HG03280 (cell line): ENCODE measurements around the gene SULT1A1.
"Not testable (repeated sequence)": the region's sequence is repeated elsewhere in the genome, so short reads cannot be mapped to it uniquely, and the experiment has no call there.

Source experiments
- ATAC-seq: cut with Tn5 transposase; IDR thresholded peaks from one replicate; pipeline ENCODE4 v1.9.1; 2021; ENCODE audit warnings: mild to moderate bottlenecking, moderate library complexity; ENCODE audit not compliant: unreplicated experiment

The SULT1A1 gene

DNA sequence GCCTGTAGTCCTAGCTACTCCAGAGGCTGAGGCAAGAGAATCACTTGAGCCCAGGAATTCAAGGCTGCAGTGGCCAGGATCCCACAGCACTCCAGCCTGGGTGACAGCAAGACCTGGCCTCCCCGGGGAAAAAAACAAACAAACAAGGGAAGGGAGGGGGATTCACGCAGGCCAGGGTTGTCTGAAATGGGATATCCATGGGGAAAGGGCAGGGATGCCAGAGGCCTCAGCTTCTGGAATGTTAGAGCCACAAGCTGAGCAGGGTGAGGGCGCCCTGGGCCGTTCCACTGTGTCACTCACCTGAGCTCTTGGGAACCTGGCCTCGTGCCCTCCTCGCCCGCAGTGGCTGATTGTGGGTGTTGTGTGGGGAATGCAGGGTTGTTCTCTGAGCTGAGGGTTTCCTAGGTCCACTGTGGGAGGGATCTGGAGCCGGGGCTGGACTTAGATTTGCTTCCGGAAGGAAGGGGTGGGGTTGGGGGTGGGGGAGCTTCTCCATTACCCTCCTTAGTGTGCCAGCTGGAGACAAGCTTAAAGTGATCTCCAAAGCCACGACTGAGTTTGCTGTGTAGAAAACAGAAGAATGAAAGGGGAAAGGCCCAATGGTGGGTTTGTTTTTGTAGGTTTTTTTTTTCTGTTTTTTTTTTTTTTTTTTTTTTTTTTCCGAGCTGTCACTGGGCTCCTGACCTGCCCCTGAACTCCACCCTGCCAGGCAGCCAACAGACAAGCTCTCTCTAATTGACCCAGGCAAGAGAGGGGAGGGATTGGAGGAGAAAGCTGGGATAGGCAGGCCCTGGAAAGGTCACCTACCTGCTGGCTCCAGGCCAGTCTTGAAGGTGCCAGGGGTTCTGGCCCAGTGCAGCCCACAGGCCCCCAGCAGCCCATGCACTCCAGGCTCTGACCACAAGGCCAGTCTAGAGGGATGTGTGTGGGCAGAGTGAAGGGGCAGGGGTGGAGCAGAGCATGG lies at the start of gene SULT1A1:
SULT1A1 (minus strand) TSS at position 414 of the 964 bp plus-strand sequence. CDS start 1,189 bp downstream, outside the sequence.
- ATAC-seq, result no peak

DNA sequence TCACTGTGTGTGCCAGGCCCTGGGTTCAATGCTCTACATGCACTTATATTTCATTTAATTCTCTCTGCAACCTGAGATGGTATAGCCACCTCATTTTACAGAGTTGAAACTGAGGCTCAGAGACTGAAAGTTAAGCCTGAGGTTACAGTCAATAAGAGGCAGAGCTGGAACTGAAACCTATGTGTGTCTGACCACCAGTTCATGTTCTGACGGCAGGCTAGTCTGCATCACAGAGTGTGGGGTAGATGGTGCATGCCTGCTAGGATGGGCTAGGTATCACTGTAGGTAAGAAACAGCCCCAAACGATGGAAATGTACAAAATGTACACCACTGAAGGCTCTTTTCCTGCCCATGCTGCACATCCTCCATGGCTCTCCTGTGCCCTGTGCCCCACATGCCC lies 30.1 kb upstream of the SULT1A1 start:
- ATAC-seq, result not testable (repeated sequence)

DNA sequence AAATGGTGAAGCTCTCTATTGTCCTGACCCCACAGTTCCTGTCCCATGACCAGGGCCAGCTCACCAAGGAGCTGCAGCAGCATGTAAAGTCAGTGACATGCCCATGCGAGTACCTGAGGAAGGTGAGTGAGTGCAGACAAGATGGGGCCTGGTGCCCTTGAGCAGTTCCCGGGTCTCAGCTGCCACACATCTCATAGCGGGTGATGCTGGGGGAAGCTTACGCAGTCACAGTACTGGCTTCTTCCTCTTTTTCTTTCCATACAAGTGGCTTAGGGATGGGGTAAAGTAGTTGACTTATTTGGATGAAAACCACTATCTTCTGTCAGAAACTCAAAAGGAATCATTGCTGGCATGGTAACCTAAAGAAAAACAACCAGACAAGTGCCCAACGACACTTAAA lies 28.5 kb upstream of the SULT1A1 start:
- not testable (repeated sequence) for ATAC-seq

DNA sequence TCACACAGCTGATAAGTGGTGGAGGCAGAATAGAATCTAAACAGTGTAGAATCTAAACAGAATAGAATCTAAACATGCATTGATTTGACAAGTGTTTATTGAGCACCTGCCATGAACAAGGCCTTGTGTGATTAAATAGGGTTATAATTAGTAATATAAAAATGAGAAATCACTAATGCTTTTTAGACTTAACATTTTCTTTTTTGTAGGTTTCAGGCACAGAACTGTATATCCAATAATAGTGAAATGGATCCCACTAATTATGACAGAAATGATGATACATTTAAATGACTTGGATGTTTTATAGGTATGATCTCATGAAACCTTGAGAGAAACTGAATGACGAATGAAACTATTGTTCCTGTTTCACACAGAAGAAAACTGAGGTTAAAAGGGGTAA lies 27.9 kb upstream of the SULT1A1 start, which contains the start of gene NPIPB8:
NPIPB8 (plus strand) TSS at position 301 of the 400 bp plus-strand sequence. CDS start 296 bp downstream, outside the sequence.
- not testable (repeated sequence) for ATAC-seq

DNA sequence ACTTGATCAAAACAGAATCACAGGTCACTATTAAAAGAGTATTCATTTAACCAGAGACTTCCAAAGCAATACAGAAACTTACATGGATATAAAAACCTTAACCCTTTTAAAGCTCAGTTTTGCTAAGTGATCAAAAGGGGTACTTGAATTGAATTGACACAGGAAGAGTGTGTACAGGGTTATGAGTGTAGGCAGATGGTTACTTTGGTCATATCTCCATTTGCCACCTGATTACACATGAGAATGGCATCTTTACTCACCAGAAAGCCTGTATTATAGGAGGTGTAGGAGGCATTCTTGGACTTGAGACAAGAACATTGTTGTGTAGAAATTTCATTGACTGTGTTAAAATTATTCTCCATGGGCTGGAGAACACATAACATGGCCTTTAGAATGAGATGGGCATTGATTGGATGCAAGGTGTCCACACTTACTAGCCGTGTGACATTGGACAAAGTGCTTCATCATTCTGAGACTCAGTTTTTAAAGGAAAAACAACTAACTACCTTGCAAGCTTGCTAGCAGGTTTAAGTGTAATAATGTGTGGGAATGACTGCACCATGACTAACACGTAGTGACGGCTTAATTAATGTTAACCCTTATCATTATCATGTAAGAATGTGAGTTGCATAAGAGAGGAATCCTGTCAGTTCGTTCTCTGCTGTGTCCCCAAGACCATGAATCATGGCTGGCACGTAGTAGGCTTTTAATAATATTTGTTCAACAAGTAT lies 26.4 kb upstream of the SULT1A1 start:
- ATAC-seq, result not testable (repeated sequence)

DNA sequence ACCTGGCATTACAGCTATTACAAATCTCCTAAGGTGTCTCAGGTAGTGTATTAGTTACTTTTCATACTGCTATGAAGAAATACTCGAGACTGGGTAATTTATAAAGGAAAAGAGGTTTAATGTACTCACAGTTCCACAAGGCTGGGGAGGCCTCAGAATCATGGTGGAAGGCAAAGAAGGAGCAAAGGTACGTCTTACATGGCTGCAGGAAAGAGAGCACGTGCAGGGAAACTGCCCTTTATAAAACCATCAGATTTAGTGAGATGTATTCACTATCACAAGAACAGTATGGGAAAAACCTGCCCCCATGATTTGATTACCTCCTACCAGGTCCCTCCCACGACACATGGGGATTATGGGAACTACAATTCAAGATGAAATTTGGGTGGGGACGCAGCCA lies 21.1 kb upstream of the SULT1A1 start:
- ATAC-seq, result not testable (repeated sequence)

DNA sequence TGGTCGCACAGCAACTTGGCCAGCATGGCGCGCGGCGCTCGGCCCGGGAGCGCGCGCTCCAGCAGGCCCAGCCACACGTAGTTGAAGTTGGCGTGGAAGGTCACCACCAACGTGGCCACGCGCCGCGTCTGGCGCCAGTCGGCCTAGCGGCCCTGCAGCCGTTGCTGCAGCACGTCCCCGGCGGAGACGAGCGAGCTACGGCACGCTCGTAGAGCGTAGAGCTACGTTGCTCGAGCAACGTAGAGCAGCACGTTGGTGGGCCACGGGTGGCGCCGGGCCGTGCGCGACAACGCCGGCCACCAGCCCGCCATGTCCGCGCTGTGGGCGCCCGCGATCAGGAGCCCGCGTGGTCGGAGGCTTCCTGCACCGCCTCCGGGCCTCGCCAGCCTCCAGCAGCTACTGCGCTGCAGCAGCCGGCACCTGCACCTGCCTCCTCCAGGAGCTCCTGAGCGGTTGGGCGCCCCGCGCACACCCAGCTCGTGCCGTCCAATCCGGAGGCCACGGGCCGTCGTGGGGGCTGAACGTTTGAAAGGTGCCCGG lies 13.4 kb upstream of the SULT1A1 start:
- no peak for ATAC-seq

DNA sequence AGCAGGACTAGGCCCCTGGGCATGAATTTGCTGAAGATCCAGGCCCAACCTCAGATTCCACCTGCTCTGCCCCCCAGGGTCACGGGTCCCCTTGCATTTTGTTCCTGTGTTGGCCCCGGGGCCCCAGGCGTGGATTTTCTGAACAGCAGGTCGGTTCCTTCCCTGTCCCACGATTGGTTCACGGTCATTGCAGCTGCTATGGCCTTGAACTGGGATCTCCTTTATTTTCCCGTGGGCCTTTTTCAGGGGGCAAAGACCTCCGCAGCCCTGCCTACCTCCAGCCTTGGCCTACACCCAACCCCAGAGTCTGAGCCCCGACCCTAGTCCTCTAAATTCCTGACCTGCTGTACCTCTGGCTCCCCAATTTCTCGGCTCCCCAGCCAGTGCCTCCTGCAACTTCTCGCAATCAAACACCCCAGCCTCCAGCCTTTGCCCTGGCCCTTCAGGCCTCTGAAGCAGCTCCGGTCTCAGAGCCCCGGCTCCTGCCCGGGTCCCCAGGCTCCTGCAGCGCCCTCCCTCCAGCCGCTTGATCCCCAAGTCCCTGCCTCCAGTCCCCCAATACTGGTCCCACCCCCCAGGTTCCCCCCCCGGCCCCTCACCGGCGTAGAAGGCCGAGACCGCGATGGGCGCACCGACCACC lies 12.8 kb upstream of the SULT1A1 start:
- ATAC-seq, result not testable (repeated sequence)

DNA sequence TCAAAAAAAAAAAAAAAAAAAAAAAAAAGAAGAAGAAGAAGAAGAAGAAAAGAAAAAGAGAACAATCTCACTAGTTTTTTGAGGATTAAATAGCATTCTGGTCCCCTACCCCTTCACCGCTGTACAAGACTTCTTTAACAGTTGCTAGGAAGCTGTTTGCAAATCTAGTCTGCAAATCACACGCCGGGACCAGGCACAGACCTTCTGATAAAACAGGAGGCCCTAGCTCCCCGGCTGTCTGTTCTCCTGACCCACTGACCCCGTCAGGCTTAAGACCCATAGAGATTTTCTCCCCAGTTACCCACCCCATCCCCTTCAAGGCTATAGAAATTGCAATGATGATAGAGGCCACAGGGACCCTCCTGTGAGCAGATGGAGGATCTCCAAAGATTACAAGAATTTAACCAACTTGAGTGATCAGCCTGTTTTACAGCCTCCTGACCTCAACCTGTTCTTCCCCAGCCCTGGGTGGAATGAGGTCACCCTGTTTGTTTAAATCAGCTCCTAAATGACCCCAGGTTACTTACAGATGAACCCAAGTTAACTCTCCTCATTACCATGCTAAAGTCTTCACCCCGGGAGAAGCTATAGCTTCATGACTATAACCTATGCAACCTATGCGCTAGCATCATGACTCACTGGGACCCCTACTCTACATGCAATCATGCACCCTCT lies 11.8 kb upstream of the SULT1A1 start:
- ATAC-seq, result no peak

DNA sequence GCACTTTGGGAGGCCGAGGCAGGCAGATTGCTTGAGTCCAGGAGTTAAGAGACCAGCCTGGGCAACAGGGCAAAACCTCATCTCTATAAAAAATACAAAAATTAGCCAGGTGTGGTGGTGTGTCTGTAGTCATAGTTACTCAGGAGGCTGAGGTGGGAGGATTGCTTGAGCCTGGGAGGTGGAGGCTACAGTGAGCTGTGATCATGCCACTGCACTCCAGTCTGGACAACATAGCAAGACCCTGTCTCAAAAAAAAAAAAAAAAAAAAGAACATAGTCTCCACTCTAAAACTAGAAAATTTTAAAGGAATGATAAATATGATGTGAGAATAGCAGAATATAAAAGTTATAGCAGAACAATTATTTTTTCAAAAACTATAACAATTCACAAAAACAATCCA lies 10.5 kb upstream of the SULT1A1 start:
- not testable (repeated sequence) for ATAC-seq

DNA sequence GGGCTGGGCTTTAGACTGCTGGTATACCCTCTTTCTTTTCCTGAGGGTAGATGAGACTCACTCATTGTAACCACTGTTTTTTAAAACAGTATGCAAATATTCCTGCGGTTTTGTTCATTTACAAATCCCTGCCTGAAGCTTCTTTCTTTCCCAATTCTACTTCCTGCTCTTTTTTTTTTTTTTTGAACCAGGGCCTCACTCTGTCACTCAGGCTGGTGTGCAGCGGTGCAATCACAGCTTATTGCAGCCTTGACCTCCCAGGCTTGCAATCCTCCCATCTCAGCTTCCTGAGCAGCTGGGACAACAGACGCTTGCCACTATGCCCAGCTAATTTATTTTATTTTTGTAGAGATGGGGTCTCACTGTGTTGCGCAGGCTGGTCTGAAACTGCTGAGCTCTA lies 8.0 kb upstream of the SULT1A1 start:
- ATAC-seq, result no peak

DNA sequence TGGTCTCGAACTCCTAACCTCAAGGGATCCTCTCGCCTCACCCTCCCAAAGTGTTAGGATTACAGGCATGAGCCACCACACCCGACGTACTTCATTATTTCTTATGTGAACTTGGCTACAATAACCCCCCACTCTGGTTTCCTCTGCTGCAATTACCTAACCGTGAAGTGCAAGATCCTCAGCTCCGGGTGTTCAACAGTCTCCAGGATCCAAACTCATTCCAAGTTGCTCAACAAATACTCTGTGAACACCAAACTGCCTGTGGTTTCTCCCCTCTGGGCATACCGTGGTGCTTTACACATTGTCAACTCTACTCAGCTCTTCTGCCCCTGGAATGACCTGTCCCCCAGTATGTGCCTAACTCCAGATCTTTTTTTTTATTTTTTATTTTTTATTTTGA lies 6.8 kb upstream of the SULT1A1 start:
- no peak for ATAC-seq

DNA sequence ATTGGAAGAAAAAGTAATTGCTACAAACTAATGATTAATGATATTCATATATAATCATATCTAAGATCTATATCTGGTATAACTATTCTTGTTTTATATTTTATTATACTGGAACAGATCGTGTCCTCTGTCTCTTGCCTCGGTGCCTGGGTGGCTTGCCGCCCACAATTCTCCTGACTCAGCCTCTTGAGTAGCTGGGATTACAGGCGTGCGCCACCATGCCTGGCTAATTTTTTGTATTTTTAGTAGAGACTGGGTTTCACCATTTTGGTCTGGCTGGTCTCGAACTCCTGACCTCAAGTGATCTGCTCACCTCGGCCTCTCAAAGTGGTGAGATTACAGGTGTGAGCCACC lies 6.4 kb upstream of the SULT1A1 start:
- not testable (repeated sequence) for ATAC-seq

DNA sequence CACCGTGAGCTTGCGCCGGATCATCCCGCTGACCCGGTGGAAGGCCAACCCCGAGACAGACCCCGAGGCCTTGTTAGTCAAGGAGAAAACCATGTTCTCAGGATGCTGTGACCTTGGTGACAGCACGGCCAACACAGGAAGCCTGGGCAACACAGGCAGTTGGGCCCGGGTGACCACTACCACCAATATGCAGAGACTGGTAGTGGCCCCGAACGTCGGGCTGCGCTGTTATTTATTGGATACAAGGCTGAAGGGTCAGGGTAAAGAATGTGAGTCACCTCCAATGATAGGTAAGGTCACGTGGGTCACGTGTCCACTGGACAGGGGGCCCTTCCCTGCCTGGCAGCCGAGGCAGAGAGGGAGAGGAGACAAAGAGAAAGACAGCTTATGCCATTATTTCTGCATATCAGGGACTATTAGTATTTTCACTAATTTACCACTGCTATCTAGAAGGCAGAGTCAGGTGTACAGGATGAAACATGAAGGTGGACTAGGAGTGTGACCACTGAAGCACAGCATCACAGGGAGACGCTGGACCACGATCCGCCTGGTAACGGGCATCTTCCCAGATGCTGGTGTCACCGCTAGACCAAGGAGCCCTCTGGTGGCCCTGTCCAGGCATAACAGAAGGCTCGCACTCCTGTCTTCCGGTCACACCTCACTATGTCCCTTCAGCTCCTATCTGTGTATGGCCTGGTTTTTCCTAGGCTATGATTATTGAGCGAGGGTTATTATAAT lies 5.8 kb upstream of the SULT1A1 start:
- not testable (repeated sequence) for ATAC-seq

DNA sequence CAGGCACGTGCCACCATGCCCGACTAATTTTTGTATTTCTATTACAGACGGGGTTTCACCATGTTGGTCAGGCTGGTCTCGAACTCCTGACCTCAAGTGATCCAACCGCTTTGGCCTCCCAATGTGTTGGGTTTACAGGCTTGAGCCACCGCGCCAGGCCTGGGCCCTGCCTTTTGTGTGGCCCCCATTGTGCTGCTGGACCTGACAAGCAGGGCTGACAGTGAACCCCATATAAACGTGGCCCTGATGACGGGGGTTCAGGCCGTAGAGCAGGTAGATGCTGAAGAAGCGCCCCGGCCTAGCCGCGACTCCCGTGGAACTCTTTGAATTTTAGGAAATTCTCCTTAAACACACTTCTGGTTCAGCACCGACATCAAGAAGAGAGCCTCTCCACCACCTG lies 4.7 kb upstream of the SULT1A1 start:
- ATAC-seq, result not testable (repeated sequence)

DNA sequence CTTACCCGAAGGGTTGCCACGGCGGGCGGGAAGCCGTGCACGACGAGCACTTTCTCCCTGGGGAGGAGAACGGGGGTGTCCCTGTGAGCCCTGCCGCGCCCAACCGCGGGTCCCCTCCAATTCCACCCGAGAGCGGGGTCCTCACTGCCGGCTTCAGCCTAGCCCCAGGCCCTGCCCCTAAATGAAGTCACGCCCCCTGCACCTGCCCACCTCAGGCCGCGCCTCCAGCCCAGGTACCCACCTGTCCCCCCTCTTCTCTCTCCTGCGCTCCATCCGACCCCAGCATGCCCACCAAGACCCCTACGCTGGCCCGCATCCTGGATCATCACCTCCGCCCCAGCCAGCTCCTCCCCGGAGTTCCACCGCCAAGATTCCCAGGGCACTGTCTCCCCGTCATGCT lies 4.1 kb upstream of the SULT1A1 start:
- ATAC-seq, result not testable (repeated sequence)

DNA sequence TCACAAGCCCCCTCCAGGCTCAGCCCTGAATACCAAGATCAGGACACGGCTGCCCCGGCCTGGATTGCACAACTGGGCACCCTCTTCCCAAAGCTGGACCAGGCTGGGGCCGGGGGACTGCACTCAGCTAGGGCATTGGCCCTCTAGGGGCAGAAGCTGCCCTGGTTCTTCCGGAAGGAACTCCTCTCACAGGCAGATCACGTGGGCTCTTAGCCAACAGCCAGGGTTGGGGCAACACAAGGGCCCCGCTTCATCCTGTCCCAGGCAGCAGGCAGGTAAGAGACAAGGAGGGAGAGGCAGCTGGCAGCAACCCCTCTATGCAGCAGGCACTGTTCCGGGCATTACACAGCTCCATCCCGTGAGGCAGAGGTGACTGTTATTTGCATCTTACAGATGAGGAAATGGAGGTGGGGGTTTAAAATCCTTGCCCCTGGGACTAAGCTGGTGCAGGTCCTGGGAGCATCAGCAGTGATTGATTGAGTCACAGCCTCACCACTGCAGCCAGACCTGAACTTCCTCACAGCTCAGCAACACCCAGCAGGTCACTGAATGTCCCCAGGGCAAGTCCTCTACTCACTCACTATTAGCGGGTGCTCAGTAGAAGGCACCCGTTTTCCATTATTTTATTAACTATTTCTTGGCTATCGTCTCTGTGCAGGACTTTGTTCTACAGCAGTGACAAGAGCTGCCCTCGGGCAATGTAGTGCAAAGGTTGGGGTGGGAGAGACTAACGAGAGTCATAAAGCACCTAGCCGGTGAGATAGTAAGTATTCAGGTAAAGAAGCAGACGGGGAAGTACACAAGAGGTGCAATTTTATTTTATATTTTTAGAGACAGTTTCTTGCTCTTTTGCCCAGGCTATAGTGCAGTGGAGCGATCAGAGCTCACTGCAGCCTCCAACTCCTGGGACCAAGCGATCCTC lies 2.8 kb upstream of the SULT1A1 start:
- ATAC-seq, result peak; percentile 55

DNA sequence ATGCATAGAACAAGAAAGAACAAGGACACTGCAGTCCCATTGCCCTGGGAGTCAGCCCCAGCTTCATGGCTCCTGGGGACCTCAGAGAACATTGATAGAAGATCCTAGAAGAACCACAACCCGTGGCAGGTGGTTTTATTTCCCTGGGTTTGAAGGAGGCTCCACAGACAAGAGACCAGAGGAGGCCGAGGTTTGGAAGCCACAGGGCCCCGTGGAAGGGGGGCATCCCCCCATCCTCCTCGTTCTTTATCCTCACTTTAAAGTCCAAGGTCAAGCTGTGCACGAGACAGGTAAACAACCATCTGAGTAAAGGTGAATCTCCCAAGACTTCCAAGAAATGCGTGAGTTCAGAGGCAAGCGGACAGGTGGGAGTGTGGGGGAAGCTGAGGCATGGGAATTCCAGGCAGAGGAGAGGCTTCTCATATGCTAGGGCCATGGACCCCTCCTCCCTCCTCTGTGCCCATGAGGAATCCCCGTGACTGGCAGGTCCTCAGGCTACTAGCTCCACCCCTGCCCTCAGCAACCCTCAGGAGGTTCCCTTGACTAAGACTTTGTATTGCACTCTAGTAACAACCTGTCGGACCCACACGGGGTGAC lies 849 bp upstream of the SULT1A1 start:
- ATAC-seq, result no peak
